ENCODE results near the gene ADAMTS17. TPM values are rescaled to one million over a fixed set of nuclear protein-coding genes. Genes with fewer than 3 reads are reported as not detected.

ADAMTS17 gene
- total RNA-seq, 1 experiment from 2014 or later = 0.15 TPM

GRCh38 chr15:100215843-100216169 lies 126.0 kb downstream of the ADAMTS17 start:
- Histone ChIP-seq H3K4me1 (ENCODE audit: insufficient read depth, low read length, poor library complexity, severe bottlenecking) (no peaks in the 10 kb centered on the region), H3K36me3 (ENCODE audit: insufficient read depth, low read length, poor library complexity, severe bottlenecking) (no peaks in the 10 kb centered on the region), H3K9me3 (ENCODE audit: low read depth, low read length, poor library complexity, severe bottlenecking) (no peaks in the 10 kb centered on the region), H3K4me3 (ENCODE audit: low read depth, low read length, poor library complexity, severe bottlenecking) (no peak overlapping the region), H3K27ac (ENCODE audit: low read depth, low read length, poor library complexity, severe bottlenecking) (no peak overlapping the region), H3K27me3 (replicated peaks; ENCODE audit: insufficient read depth, low read depth, low read length, poor library complexity) (no peaks in the 10 kb centered on the region)
- no peak for DNase-seq (ENCODE audit: low spot score)
- CTCF ChIA-PET = no interaction called here
- intact Hi-C loops (cut with micrococcal nuclease; ENCODE audit: unreplicated experiment) = no loop called here
- POLR2A ChIA-PET (ENCODE audit: low non-redundant PET) = no interaction called here
- TF ChIP-seq CTCF (conservative IDR thresholded peaks at IDR 0.05; ENCODE audit: low read depth, low read length) (no peak), EZH2 (IDR thresholded peaks at IDR 0.05; ENCODE audit: borderline replicate concordance, low read depth, low read length, poor library complexity, severe bottlenecking) (no peak)
- BruUV-seq (replicated peaks) = no TSS peak

GRCh38 chr15:100215031-100215842 lies 126.5 kb downstream of the ADAMTS17 start:
- CTCF ChIA-PET = no interaction called here
- no peaks in the 10 kb centered on the region for H3K36me3 ChIP-seq (ENCODE audit: insufficient read depth, low read length, poor library complexity, severe bottlenecking)
- no peaks in the 10 kb centered on the region for H3K4me1 ChIP-seq (ENCODE audit: insufficient read depth, low read length, poor library complexity, severe bottlenecking)
- TF ChIP-seq EZH2 (IDR thresholded peaks at IDR 0.05; ENCODE audit: borderline replicate concordance, low read depth, low read length, poor library complexity, severe bottlenecking) (no peak), CTCF (conservative IDR thresholded peaks at IDR 0.05; ENCODE audit: low read depth, low read length) (no peak)
- no peaks in the 10 kb centered on the region for H3K27me3 ChIP-seq (replicated peaks; ENCODE audit: insufficient read depth, low read depth, low read length, poor library complexity)
- no TSS peak for BruUV-seq (replicated peaks)
- H3K27ac ChIP-seq (ENCODE audit: low read depth, low read length, poor library complexity, severe bottlenecking) = no peak overlapping the region
- POLR2A ChIA-PET (ENCODE audit: low non-redundant PET) = no interaction called here
- H3K4me3 ChIP-seq (ENCODE audit: low read depth, low read length, poor library complexity, severe bottlenecking) = no peak overlapping the region
- intact Hi-C loops (cut with micrococcal nuclease; ENCODE audit: unreplicated experiment) = no loop called here
- no peaks in the 10 kb centered on the region for H3K9me3 ChIP-seq (ENCODE audit: low read depth, low read length, poor library complexity, severe bottlenecking)
- DNase-seq (ENCODE audit: low spot score) = no peak

- no peaks in the 10 kb centered on the region for H3K9me3 ChIP-seq (ENCODE audit: low read depth, low read length, poor library complexity, severe bottlenecking)
- no peak for DNase-seq (ENCODE audit: low spot score)
- ChIA-PET POLR2A (ENCODE audit: low non-redundant PET) (no interaction called here), CTCF (no interaction called here)
- H3K36me3 ChIP-seq (ENCODE audit: insufficient read depth, low read length, poor library complexity, severe bottlenecking) = no peaks in the 10 kb centered on the region
- H3K4me1 ChIP-seq (ENCODE audit: insufficient read depth, low read length, poor library complexity, severe bottlenecking) = no peaks in the 10 kb centered on the region
- no peaks in the 10 kb centered on the region for H3K27me3 ChIP-seq (replicated peaks; ENCODE audit: insufficient read depth, low read depth, low read length, poor library complexity)
- no peak overlapping the region for H3K4me3 ChIP-seq (ENCODE audit: low read depth, low read length, poor library complexity, severe bottlenecking)
- TF ChIP-seq CTCF (conservative IDR thresholded peaks at IDR 0.05; ENCODE audit: low read depth, low read length) (no peak), EZH2 (IDR thresholded peaks at IDR 0.05; ENCODE audit: borderline replicate concordance, low read depth, low read length, poor library complexity, severe bottlenecking) (no peak)
- no TSS peak for BruUV-seq (replicated peaks)
- intact Hi-C loops (cut with micrococcal nuclease; ENCODE audit: unreplicated experiment) = no loop called here
- no peak overlapping the region for H3K27ac ChIP-seq (ENCODE audit: low read depth, low read length, poor library complexity, severe bottlenecking)
These were observed 129.6 kb downstream of the ADAMTS17 start for GRCh38 chr15:100211855-100212850.
